ENCODE data around the gene CLTCL1.
A peak's percentile ranks its signal among the peaks of the same experiment; 100 is the strongest.

Gene CLTCL1

DNA sequence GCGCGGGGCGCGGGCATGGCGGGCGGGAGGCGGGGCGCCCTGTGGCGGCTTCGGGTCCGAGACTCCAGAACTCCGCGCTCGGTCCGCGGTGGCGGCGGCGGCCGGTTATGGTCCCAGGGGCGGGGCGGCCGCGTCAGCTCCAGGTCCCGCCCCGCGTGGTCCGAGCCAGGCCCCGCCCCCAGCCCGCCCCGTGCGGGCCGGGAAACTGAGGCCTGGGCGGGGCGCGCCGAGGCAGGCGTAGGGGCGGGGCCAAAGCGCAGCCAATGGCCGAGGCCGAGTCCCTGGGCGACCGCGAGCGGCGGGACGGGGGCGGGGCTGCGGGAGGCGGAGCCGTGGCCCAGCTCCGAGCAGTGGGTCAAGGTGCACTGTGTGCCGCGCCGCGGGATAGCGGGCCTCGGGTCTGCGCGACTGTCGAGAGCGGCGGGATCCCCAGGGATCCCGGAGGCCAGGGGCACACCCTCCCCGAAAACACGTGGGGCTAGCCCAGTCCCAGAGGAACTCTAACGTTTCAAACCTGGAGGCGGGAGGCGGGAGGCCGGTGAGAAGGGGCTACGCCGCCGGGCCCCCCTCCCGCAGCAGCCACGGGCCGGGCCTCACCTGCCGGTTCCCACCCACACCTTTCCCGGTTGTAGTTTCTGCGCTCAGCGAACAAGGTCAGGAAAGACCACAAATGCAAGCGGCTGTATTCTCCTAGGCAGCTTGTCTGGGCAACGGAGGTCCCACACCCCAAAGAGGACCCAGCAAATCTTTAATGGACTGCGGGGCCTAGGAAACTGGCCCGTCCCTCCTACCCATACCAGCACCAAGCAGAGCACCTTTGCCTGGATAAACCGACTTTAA lies 112.6 kb downstream of the CLTCL1 start, which contains the start of gene SLC25A1:
SLC25A1 (minus strand) TSS at position 80 of the 840 bp plus-strand sequence; CDS start at position 17, 63 bp downstream.
- H3K27me3 ChIP-seq (ENCODE audit: insufficient read depth, low read depth, severe bottlenecking) = no peaks in the 10 kb centered on the region
- no peaks in the 10 kb centered on the region for H3K9me3 ChIP-seq (ENCODE audit: severe bottlenecking)
- H3K36me3 ChIP-seq = peaks cover 14% of the 10 kb centered on the region; the same call in 1 of the 2 replicates
- H3K27ac ChIP-seq = peak within 1 kb of the TSS; percentile 86
- TF ChIP-seq, protein P1, sequence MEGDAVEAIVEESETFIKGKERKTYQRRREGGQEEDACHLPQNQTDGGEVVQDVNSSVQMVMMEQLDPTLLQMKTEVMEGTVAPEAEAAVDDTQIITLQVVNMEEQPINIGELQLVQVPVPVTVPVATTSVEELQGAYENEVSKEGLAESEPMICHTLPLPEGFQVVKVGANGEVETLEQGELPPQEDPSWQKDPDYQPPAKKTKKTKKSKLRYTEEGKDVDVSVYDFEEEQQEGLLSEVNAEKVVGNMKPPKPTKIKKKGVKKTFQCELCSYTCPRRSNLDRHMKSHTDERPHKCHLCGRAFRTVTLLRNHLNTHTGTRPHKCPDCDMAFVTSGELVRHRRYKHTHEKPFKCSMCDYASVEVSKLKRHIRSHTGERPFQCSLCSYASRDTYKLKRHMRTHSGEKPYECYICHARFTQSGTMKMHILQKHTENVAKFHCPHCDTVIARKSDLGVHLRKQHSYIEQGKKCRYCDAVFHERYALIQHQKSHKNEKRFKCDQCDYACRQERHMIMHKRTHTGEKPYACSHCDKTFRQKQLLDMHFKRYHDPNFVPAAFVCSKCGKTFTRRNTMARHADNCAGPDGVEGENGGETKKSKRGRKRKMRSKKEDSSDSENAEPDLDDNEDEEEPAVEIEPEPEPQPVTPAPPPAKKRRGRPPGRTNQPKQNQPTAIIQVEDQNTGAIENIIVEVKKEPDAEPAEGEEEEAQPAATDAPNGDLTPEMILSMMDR (IDR thresholded peaks at IDR 0.05; ENCODE audit: low read depth, low read length) = no peak
- peak; percentile 89 for DNase-seq
- peak within 1 kb of the TSS; percentile 79 for H3K4me3 ChIP-seq (ENCODE audit: low read depth, low read length)

DNA sequence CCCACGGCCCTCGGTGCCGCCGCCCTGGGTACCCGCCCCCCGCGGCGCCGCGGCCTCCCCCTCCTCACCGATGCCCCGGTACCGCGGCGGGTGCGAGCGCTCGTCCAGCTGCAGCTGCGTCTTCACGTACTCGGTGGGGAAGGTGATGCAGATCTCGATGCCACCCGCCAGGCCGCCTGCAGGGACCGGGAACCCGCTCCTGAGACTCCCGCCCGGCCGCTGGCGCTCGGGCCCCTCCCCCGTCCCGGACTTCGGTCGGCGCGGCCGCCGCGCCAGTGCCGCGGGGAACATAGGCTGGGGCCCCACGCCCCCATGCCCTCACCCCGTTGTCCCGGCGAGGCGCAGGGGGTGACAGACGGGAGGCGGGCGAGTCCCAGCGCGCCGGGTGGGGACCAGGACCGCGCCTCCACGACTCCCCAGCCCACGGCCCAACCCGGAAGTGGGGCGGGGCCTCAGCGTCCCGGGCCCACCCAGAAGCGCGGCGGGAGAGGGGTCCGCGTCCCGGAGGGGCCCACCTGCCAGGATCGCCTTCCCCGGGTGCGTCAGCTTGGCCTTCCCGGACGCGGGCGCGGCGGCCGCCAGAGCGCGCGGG lies 113.4 kb downstream of the CLTCL1 start:
- Histone ChIP-seq H3K27me3 (ENCODE audit: insufficient read depth, low read depth, severe bottlenecking) (no peaks in the 10 kb centered on the region), H3K36me3 (peaks cover 17% of the 10 kb centered on the region; the same call in 1 of the 2 replicates), H3K9me3 (ENCODE audit: severe bottlenecking) (no peaks in the 10 kb centered on the region), H3K27ac (peak overlapping the region; percentile 86), H3K4me3 (ENCODE audit: low read depth, low read length) (peak overlapping the region; percentile 77)
- peak; percentile 46 for DNase-seq
- TF ChIP-seq, protein P1 (IDR thresholded peaks at IDR 0.05; ENCODE audit: low read depth, low read length) = no peak

DNA sequence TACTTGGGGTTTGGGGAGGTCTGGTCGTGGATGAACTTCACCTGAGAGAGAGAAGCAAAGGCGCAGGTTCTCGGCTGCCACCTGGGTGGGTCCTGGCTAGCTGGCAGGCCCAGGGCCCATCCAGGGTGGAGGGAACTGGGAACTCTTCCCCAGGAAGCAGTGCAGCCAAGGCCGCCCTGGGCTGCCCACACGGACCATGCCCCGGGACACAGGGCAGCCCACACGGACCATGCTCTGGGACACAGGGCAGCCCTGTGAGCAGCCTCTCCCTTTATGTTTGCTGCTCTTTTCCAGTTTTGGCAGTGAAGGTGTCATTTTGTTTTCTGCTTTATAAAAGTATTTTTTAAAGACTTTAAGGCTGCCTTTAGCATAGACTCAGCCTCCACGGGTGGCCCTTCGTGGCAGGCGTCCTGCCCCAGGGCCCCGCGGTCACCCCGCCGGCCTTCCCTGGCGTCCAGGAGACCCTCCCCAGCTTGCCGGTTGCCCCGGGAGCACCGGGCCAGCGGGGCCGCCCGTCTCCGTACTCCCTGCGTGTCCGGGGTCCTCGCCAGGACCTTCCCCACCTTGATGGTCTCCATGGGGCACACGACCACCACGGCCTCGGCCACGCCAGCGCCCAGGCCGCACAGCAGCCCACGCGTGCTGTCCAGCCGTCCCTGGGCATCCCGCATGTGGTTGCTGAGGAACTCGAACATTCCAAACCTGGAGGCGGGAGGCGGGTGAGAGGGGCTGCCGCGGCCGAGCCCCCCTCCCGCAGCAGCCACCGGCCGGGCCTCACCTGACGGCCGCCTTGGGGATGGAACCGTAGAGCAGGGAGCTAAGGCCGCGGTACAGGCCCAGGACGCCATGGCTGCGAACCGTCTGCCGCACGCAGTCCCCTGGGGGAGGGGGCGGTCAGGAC lies 114.1 kb downstream of the CLTCL1 start:
- H3K4me3 ChIP-seq (ENCODE audit: low read depth, low read length) = peak overlapping the region; percentile 77

DNA sequence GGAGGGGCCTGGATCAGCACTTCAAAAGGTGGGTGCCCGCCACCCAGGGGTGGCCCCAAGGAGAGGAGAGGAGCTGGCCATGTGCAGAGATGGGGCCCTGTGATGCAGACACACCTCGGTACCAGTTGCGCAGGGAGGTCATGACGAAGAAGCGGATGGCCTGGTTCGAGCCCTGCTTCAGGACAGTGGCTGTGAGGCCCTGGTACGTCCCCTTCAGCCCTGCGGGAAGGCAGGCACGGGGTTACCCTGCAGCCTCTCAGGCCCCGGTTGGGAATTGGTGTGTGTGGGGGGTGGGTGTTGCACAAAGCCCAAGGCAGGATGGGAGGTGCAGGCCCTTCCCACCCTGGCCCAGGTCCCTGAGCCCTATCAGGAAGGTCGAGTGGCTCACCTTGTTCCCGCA lies 114.8 kb downstream of the CLTCL1 start:
- H3K9me3 ChIP-seq (ENCODE audit: severe bottlenecking) = no peaks in the 10 kb centered on the region
- DNase-seq = no peak
- H3K36me3 ChIP-seq = peaks cover 17% of the 10 kb centered on the region
- H3K4me3 ChIP-seq (ENCODE audit: low read depth, low read length) = no peak overlapping the region
- TF ChIP-seq, protein P1 (IDR thresholded peaks at IDR 0.05; ENCODE audit: low read depth, low read length) = no peak
- H3K27ac ChIP-seq = no peak overlapping the region
- H3K27me3 ChIP-seq (ENCODE audit: insufficient read depth, low read depth, severe bottlenecking) = no peaks in the 10 kb centered on the region

More for the DNA sequence above, 114.1 kb downstream of the CLTCL1 start:
- Histone ChIP-seq H3K36me3 (peaks cover 17% of the 10 kb centered on the region; the same call in 1 of the 2 replicates), H3K9me3 (ENCODE audit: severe bottlenecking) (no peaks in the 10 kb centered on the region), H3K27ac (peak overlapping the region; percentile 86), H3K27me3 (ENCODE audit: insufficient read depth, low read depth, severe bottlenecking) (no peaks in the 10 kb centered on the region)
- TF ChIP-seq, protein P1 (IDR thresholded peaks at IDR 0.05; ENCODE audit: low read depth, low read length) = no peak
- DNase-seq = no peak

DNA sequence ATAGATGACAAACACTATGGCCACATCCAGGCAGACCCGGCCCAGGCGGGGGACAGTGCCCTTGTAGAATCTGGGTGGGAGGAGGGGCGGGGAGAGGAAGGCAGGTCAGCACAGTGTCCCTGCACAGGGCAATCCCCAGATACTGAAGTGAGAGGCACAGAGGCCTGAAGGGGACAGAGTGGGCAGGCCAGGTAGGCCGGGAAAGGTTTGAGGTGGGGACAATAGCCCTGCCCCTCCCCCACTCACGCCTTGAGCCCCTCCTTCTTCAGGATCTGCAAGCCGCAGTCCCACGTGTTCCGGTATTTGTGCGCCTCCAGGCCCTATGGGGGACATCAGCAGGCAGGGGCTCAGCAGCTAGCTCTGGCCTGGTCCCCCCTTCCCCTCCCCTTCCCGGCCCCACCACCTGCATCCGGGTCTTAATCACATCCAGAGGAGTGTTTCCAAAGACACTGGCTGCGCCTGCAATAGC lies 115.3 kb downstream of the CLTCL1 start:
- peaks cover 17% of the 10 kb centered on the region for H3K36me3 ChIP-seq
- H3K27ac ChIP-seq = no peak overlapping the region
- TF ChIP-seq, protein P1 (IDR thresholded peaks at IDR 0.05; ENCODE audit: low read depth, low read length) = no peak
- peaks cover under 1% of the 10 kb centered on the region for H3K27me3 ChIP-seq (ENCODE audit: insufficient read depth, low read depth, severe bottlenecking)
- no peaks in the 10 kb centered on the region for H3K9me3 ChIP-seq (ENCODE audit: severe bottlenecking)
- no peak overlapping the region for H3K4me3 ChIP-seq (ENCODE audit: low read depth, low read length)
- DNase-seq = no peak

All from WERI-Rb-1 (cell line).